Measurements from ENCODE around the gene GRM8. TPM values are rescaled to one million over a fixed set of nuclear protein-coding genes. Genes with fewer than 3 reads are reported as not detected.
A peak's percentile ranks its signal among the peaks of the same experiment; 100 is the strongest.

The GRM8 gene
- total RNA-seq, 1 experiment from 2014 or later, result not detected

GRCh38 chr7:127245607-127246006, 7.1 kb downstream of the GRM8 start:
- DNase-seq (ENCODE audit: low read depth, low spot score), result no peak
- in situ Hi-C loops (cut with HindIII; ENCODE audit: low pct_unique_long_range_greater_than_20kb, low sequenced_read_pairs), result no loop called here

- DNase-seq (ENCODE audit: low read depth, low spot score), result no peak
- in situ Hi-C loops (cut with HindIII; ENCODE audit: low pct_unique_long_range_greater_than_20kb, low sequenced_read_pairs), result no loop called here
These were observed 7.7 kb downstream of the GRM8 start for GRCh38 chr7:127245002-127245401.

- peak; percentile 56 for DNase-seq (ENCODE audit: low read depth, low spot score)
- in situ Hi-C loops (cut with HindIII; ENCODE audit: low pct_unique_long_range_greater_than_20kb, low sequenced_read_pairs), result no loop called here
These were observed 12.9 kb downstream of the GRM8 start for GRCh38 chr7:127239814-127240213.

GRCh38 chr7:127233630-127234029, 19.1 kb downstream of the GRM8 start:
- in situ Hi-C loops (cut with HindIII; ENCODE audit: low pct_unique_long_range_greater_than_20kb, low sequenced_read_pairs), result no loop called here
- no peak for DNase-seq (ENCODE audit: low read depth, low spot score)

- DNase-seq (ENCODE audit: low read depth, low spot score), result no peak
- in situ Hi-C loops (cut with HindIII; ENCODE audit: low pct_unique_long_range_greater_than_20kb, low sequenced_read_pairs), result no loop called here
These were observed 21.3 kb downstream of the GRM8 start for GRCh38 chr7:127231415-127231814.

GRCh38 chr7:127230192-127230925, 22.4 kb downstream of the GRM8 start:
- in situ Hi-C loops (cut with HindIII; ENCODE audit: low pct_unique_long_range_greater_than_20kb, low sequenced_read_pairs), result no loop called here
- no peak for DNase-seq (ENCODE audit: low read depth, low spot score)

- DNase-seq (ENCODE audit: low read depth, low spot score), result peak; percentile 40
- in situ Hi-C loops (cut with HindIII; ENCODE audit: low pct_unique_long_range_greater_than_20kb, low sequenced_read_pairs), result no loop called here
These were observed 25.9 kb downstream of the GRM8 start for GRCh38 chr7:127226685-127227374.

GRCh38 chr7:127221731-127222130, 31.0 kb downstream of the GRM8 start:
- no peak for DNase-seq (ENCODE audit: low read depth, low spot score)
- in situ Hi-C loops (cut with HindIII; ENCODE audit: low pct_unique_long_range_greater_than_20kb, low sequenced_read_pairs), result no loop called here

- in situ Hi-C loops (cut with HindIII; ENCODE audit: low pct_unique_long_range_greater_than_20kb, low sequenced_read_pairs), result no loop called here
These were observed 37.6 kb downstream of the GRM8 start for GRCh38 chr7:127214956-127215718.

GRCh38 chr7:127209886-127210285, 42.9 kb downstream of the GRM8 start:
- in situ Hi-C loops (cut with HindIII; ENCODE audit: low pct_unique_long_range_greater_than_20kb, low sequenced_read_pairs), result no loop called here
- DNase-seq (ENCODE audit: low read depth, low spot score), result no peak

More at GRCh38 chr7:127214956-127215718, 37.6 kb downstream of the GRM8 start:
- no peak for DNase-seq (ENCODE audit: low read depth, low spot score)

- DNase-seq (ENCODE audit: low read depth, low spot score), result no peak
- in situ Hi-C loops (cut with HindIII; ENCODE audit: low pct_unique_long_range_greater_than_20kb, low sequenced_read_pairs), result no loop called here
These were observed 43.9 kb downstream of the GRM8 start for GRCh38 chr7:127208860-127209259.

- in situ Hi-C loops (cut with HindIII; ENCODE audit: low pct_unique_long_range_greater_than_20kb, low sequenced_read_pairs), result no loop called here
- DNase-seq (ENCODE audit: low read depth, low spot score), result no peak
These were observed 44.4 kb downstream of the GRM8 start for GRCh38 chr7:127208351-127208750.

GRCh38 chr7:127207806-127208205, 44.9 kb downstream of the GRM8 start:
- in situ Hi-C loops (cut with HindIII; ENCODE audit: low pct_unique_long_range_greater_than_20kb, low sequenced_read_pairs), result no loop called here
- DNase-seq (ENCODE audit: low read depth, low spot score), result no peak

GRCh38 chr7:127207230-127207629, 45.5 kb downstream of the GRM8 start:
- no peak for DNase-seq (ENCODE audit: low read depth, low spot score)
- in situ Hi-C loops (cut with HindIII; ENCODE audit: low pct_unique_long_range_greater_than_20kb, low sequenced_read_pairs), result no loop called here

- in situ Hi-C loops (cut with HindIII; ENCODE audit: low pct_unique_long_range_greater_than_20kb, low sequenced_read_pairs), result no loop called here
- no peak for DNase-seq (ENCODE audit: low read depth, low spot score)
These were observed 58.2 kb downstream of the GRM8 start for GRCh38 chr7:127194571-127194970.

- no peak for DNase-seq (ENCODE audit: low read depth, low spot score)
- in situ Hi-C loops (cut with HindIII; ENCODE audit: low pct_unique_long_range_greater_than_20kb, low sequenced_read_pairs), result no loop called here
These were observed 62.9 kb downstream of the GRM8 start for GRCh38 chr7:127189886-127190285.

- in situ Hi-C loops (cut with HindIII; ENCODE audit: low pct_unique_long_range_greater_than_20kb, low sequenced_read_pairs), result no loop called here
- peak; percentile 44 for DNase-seq (ENCODE audit: low read depth, low spot score)
These were observed 63.7 kb downstream of the GRM8 start for GRCh38 chr7:127189074-127189473.

- in situ Hi-C loops (cut with HindIII; ENCODE audit: low pct_unique_long_range_greater_than_20kb, low sequenced_read_pairs), result no loop called here
- no peak for DNase-seq (ENCODE audit: low read depth, low spot score)
These were observed 65.0 kb downstream of the GRM8 start for GRCh38 chr7:127187740-127188139.
